Measurements from ENCODE around the gene GCN1. TPM values are rescaled to one million over a fixed set of nuclear protein-coding genes. Genes with fewer than 3 reads are reported as not detected.

GCN1 gene
- total RNA-seq, 4 donors from 2014 or later: 52.5 to 99.4 (median 72.1) TPM

- no peak for DNase-seq (ENCODE audit: low spot score)
- no peak for ATAC-seq (ENCODE audit: low FRiP score)
- no peak for TF ChIP-seq CTCF (IDR thresholded peaks at IDR 0.05)
Observed at GRCh38 chr12:120172053-120172452, 22.5 kb downstream of the GCN1 start.

GRCh38 chr12:120170631-120171030 lies 23.9 kb downstream of the GCN1 start:
- ATAC-seq (ENCODE audit: low FRiP score): no peak

GRCh38 chr12:120169946-120170345 lies 24.6 kb downstream of the GCN1 start:
- ATAC-seq (ENCODE audit: low FRiP score): no peak
- TF ChIP-seq CTCF (IDR thresholded peaks at IDR 0.05): no peak
- DNase-seq (ENCODE audit: low spot score): no peak

More at GRCh38 chr12:120170631-120171030, 23.9 kb downstream of the GCN1 start:
- no peak for TF ChIP-seq CTCF (IDR thresholded peaks at IDR 0.05)
- DNase-seq (ENCODE audit: low spot score): no peak

GRCh38 chr12:120168337-120168736 lies 26.2 kb downstream of the GCN1 start:
- TF ChIP-seq CTCF (IDR thresholded peaks at IDR 0.05): no peak
- no peak for DNase-seq (ENCODE audit: low spot score)
- ATAC-seq (ENCODE audit: low FRiP score): no peak

GRCh38 chr12:120167529-120168095 lies 26.9 kb downstream of the GCN1 start:
- no peak for TF ChIP-seq CTCF (IDR thresholded peaks at IDR 0.05)
- DNase-seq (ENCODE audit: low spot score): no peak
- ATAC-seq (ENCODE audit: low FRiP score): no peak

GRCh38 chr12:120164293-120164692 lies 30.2 kb downstream of the GCN1 start:
- no peak for ATAC-seq (ENCODE audit: low FRiP score)
- no peak for TF ChIP-seq CTCF (IDR thresholded peaks at IDR 0.05)
- DNase-seq (ENCODE audit: low spot score): no peak

- DNase-seq (ENCODE audit: low spot score): no peak
- no peak for TF ChIP-seq CTCF (IDR thresholded peaks at IDR 0.05)
Observed at GRCh38 chr12:120162763-120163162, 31.8 kb downstream of the GCN1 start.

More at GRCh38 chr12:120162763-120163162, 31.8 kb downstream of the GCN1 start:
- no peak for ATAC-seq (ENCODE audit: low FRiP score)
